Right atrium auricular region (tissue), 2 donors: ENCODE measurements around the gene TMED4. TPM values are rescaled to one million over a fixed set of nuclear protein-coding genes. Genes with fewer than 3 reads are reported as not detected.
"Not testable (repeated sequence)": the region's sequence is repeated elsewhere in the genome, so short reads cannot be mapped to it uniquely, and the experiment has no call there.

Experiments
- DNase-seq: peaks from one replicate; pipeline ENCODE4 v3.0.0-alpha.2; 2019; ENCODE audit warnings: low spot score
- H3K27ac ChIP-seq, 2 donors: fragments of 200-600 bp; sonication (generic); 1 replicate in 1 of 2; 2 replicates in 1 of 2; pipeline ENCODE4 v1.5.1; 2016 to 2019
- H3K27me3 ChIP-seq, 2 donors: fragments of 200-600 bp; sonication (generic); one replicate each; pipeline versions ENCODE4 v1.5.1 to v1.6.0; 2017 to 2019
- H3K36me3 ChIP-seq: fragments of 200-600 bp; sonication (generic); one replicate; pipeline ENCODE4 v1.5.1; 2016
- H3K4me1 ChIP-seq, 2 donors: fragments of 200-600 bp; sonication (generic); one replicate each; pipeline versions ENCODE4 v1.5.1 to v1.6.0; 2017 to 2019
- H3K4me3 ChIP-seq, 2 donors: fragments of 200-600 bp; sonication (generic); 1 replicate in 1 of 2; 2 replicates in 1 of 2; pipeline ENCODE4 v1.5.1; 2017 to 2019; ENCODE audit warnings: mild to moderate bottlenecking in 1 of 2, moderate library complexity in 1 of 2
- H3K9me3 ChIP-seq, 2 donors: fragments of 200-600 bp; sonication (generic); one replicate each; pipeline ENCODE4 v1.5.1; 2019
- total RNA-seq, 2 donors: library from RNA; depleted of rRNA; stranded (reverse); fragments of >200 nt; gene quantifications; one replicate each; pipeline ENCODE4 v1.1.0, GENCODE V29; 2016
- TF ChIP-seq, protein P1 (sequence below), 2 donors: fragments of 200-600 bp; sonication (generic); IDR thresholded peaks; one replicate each; pipeline ENCODE4 v1.5.1; 2019; ENCODE audit warnings: antibody characterized with exemption in 2 of 2

Gene TMED4
- total RNA-seq, 2 donors from 2014 or later: 113 to 120 TPM

DNA sequence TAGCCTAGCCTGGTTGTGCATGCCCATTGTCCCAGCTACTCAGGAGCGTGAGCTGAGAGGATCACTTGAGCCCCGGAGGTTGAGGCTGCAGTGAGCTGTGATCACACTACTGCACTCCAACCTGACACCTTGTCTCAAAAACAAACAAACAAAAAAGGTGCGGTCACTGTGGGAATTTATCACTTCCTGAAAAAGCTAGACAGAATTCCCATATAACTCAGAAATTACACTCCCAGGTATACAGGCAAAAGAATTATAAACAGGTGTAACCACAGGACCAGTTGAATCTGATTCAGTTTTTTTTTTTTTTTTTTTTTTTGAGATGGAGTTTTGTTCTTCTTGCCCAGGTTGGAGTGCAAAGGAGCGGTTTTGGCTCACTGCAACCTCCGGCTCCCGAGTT is 21.2 kb upstream of the TMED4 start:
- Histone ChIP-seq H3K27ac (no peak overlapping the region), H3K4me3 (no peak overlapping the region), H3K4me1 (peaks cover 0 to 20% of the 10 kb centered on the region in 2 donors), H3K9me3 (no peaks in the 10 kb centered on the region), H3K36me3 (no peaks in the 10 kb centered on the region), H3K27me3 (no peaks in the 10 kb centered on the region)
- TF ChIP-seq, protein P1, sequence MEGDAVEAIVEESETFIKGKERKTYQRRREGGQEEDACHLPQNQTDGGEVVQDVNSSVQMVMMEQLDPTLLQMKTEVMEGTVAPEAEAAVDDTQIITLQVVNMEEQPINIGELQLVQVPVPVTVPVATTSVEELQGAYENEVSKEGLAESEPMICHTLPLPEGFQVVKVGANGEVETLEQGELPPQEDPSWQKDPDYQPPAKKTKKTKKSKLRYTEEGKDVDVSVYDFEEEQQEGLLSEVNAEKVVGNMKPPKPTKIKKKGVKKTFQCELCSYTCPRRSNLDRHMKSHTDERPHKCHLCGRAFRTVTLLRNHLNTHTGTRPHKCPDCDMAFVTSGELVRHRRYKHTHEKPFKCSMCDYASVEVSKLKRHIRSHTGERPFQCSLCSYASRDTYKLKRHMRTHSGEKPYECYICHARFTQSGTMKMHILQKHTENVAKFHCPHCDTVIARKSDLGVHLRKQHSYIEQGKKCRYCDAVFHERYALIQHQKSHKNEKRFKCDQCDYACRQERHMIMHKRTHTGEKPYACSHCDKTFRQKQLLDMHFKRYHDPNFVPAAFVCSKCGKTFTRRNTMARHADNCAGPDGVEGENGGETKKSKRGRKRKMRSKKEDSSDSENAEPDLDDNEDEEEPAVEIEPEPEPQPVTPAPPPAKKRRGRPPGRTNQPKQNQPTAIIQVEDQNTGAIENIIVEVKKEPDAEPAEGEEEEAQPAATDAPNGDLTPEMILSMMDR (IDR thresholded peaks at IDR 0.05): no peak
- no peak for DNase-seq

DNA sequence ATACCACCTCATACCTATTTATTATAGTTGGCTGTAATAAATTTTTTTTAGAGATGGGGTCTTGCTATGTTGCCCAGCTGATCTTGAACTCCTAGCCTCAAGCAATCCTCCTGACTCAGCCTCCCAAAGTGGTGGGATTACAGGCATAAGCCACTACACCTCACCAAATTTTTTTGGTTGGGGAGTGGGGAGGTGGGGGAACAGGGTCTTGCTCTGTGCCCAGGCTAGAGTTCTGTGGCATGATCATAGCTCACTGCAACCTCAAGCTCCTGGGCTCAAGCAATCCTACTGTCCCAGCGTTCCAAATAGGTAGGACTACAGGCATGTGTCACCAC is 20.5 kb upstream of the TMED4 start:
- peaks cover 0 to 13% of the 10 kb centered on the region in 2 donors for H3K4me1 ChIP-seq
- no peak overlapping the region for H3K27ac ChIP-seq
- H3K9me3 ChIP-seq: no peaks in the 10 kb centered on the region
- no peaks in the 10 kb centered on the region for H3K36me3 ChIP-seq
- no peaks in the 10 kb centered on the region for H3K27me3 ChIP-seq
- DNase-seq: no peak
- no peak overlapping the region for H3K4me3 ChIP-seq
- TF ChIP-seq, protein P1 (IDR thresholded peaks at IDR 0.05): no peak

DNA sequence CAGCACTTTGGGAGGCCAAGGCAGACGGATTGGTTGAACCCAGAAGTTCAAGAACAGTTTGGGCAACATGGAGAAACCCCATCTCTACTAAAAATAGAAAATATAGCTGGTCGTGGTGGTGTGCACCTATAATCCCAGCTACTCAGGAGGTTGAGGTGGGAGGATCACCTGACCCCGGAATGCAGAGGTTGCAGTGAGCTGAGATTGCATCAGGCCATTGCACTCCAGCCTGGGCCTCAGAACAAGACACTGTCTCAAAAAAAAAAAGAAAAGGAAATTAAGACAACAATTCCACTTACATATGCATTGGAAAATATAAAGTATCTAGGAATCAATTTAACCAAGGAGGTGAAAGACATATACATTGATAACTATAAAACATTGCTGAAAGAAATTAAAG is 17.2 kb upstream of the TMED4 start:
- H3K4me1 ChIP-seq: no peaks in the 10 kb centered on the region
- no peak overlapping the region for H3K27ac ChIP-seq
- DNase-seq: no peak
- H3K36me3 ChIP-seq: no peaks in the 10 kb centered on the region
- H3K27me3 ChIP-seq: no peaks in the 10 kb centered on the region
- TF ChIP-seq, protein P1 (IDR thresholded peaks at IDR 0.05): no peak
- H3K4me3 ChIP-seq: no peak overlapping the region
- H3K9me3 ChIP-seq: no peaks in the 10 kb centered on the region

DNA sequence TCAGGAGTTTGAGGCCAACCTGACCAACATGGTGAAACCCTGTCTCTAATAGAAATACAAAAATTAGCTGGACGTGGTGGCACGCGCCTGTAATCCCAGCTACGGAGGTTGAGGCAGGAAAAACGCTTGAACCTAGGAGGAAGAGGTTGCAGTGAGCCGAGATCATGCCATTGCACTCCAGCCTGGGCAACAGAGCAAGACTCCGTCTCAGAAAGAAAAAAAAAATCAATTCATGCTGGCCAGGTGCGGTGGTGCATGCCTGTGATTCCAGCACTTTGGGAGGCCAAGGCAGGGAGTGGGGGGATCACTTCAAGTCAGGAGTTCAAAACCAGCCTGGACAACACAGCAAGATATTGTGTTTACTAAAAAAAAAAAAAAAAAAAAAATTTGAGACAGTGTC is 15.2 kb upstream of the TMED4 start:
- not testable (repeated sequence) for H3K9me3 ChIP-seq, H3K27ac ChIP-seq, DNase-seq, H3K4me1 ChIP-seq, H3K36me3 ChIP-seq, H3K4me3 ChIP-seq, H3K27me3 ChIP-seq

DNA sequence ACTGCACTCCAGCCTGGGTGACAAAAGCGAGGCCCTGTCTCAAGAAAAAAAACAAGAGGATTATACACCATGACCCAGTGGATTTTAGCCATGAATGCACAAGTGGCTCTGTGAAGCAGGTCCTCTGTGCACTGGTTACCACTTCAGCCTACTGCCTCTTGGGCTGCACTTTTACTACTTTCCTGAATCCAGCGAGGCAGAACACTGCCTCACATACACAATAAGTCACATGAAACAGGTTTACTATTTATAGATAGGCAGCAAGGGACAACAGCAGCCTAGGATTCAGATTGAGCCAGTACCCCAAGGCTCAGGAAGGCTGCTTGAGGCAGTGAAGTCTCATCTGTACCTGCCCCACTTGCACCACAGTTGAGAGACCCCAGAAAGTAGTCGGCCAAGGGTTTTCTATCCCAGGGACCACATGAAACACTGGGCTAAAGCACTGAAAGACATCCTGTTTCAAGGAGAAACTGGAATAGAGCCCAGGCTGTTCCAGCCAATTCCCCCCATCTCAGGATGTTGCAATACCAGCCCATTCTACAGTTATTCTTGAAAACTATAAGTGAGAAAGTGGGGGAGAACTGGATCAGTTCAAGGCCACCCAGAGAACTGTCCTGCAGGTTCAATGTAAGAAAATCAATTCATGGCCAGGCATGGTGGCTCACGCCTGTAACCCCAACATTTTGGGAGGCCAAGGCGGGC is 14.1 kb upstream of the TMED4 start:
- H3K4me3 ChIP-seq: no peak overlapping the region
- H3K4me1 ChIP-seq: no peaks in the 10 kb centered on the region
- no peaks in the 10 kb centered on the region for H3K36me3 ChIP-seq
- H3K27ac ChIP-seq: peak overlapping the region; percentile 56 to 66
- H3K9me3 ChIP-seq: no peaks in the 10 kb centered on the region
- DNase-seq: no peak
- TF ChIP-seq, protein P1 (IDR thresholded peaks at IDR 0.05): no peak
- no peaks in the 10 kb centered on the region for H3K27me3 ChIP-seq

DNA sequence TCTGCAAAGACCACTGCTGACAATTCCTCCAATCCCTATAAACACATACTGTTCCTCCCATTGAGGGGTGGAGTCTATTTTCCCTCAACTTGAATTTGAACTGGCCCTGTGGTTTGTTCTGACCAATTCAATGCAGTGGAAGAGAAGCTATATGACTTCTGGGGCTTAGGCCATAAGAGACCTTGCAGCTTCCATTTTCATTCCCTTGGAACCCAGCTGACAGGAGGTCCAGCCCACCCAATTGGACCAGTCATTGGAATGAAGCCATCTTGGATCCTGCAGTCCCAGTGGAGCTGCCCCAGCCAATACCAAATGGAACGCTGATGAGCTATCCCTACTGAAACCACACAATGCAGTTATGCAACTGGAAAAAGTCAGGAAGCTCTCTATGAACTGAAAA is 8.9 kb upstream of the TMED4 start:
- no peak overlapping the region for H3K4me3 ChIP-seq
- no peak for DNase-seq
- TF ChIP-seq, protein P1 (IDR thresholded peaks at IDR 0.05): no peak
- no peaks in the 10 kb centered on the region for H3K9me3 ChIP-seq
- no peaks in the 10 kb centered on the region for H3K4me1 ChIP-seq
- no peaks in the 10 kb centered on the region for H3K36me3 ChIP-seq
- no peaks in the 10 kb centered on the region for H3K27me3 ChIP-seq
- no peak overlapping the region for H3K27ac ChIP-seq
